Astrocyte (in vitro differentiated cells and primary cell): ENCODE data around the gene CD48. TPM values are rescaled to one million over a fixed set of nuclear protein-coding genes. Genes with fewer than 3 reads are reported as not detected.
A peak's percentile ranks its signal among the peaks of the same experiment; 100 is the strongest.

Source experiments
- DNase-seq: peaks from one replicate; pipeline ENCODE4 v3.0.0-alpha.2; 2010; ENCODE audit warnings: low read depth
- FAIRE-seq: peaks from 2 replicates; lab custom pipeline; 2011; peaks lifted over from hg19 to GRCh38; lab: Jason Lieb, UNC
- H2AFZ ChIP-seq: 2 replicates; pipeline ENCODE4 v1.6.0; 2012; ENCODE audit warnings: low read depth, low read length, inconsistent platforms
- H3K27ac ChIP-seq: 2 replicates; pipeline ENCODE4 v1.5.1; 2011; ENCODE audit warnings: low read depth, low read length, inconsistent platforms
- H3K27me3 ChIP-seq: 2 replicates; pipeline ENCODE4 v1.6.0; 2011; ENCODE audit warnings: low read length, inconsistent platforms; ENCODE audit not compliant: insufficient read depth
- H3K36me3 ChIP-seq: 2 replicates; pipeline ENCODE4 v1.5.1; 2011; ENCODE audit warnings: low read length, inconsistent platforms; ENCODE audit not compliant: insufficient read depth
- H3K4me1 ChIP-seq: 2 replicates; pipeline ENCODE4 v1.5.1; 2011; ENCODE audit warnings: low read length, inconsistent platforms; ENCODE audit not compliant: insufficient read depth
- H3K4me2 ChIP-seq: 2 replicates; pipeline ENCODE4 v1.6.0; 2012; ENCODE audit warnings: low read length, inconsistent platforms
- H3K4me3 ChIP-seq: 2 replicates; pipeline ENCODE4 v1.5.1; 2011; ENCODE audit warnings: low read depth, mild to moderate bottlenecking, low read length, inconsistent platforms; ENCODE audit not compliant: insufficient read depth
- H3K79me2 ChIP-seq: 2 replicates; pipeline ENCODE4 v1.6.0; 2012; ENCODE audit warnings: mild to moderate bottlenecking, low read length, inconsistent platforms; ENCODE audit not compliant: insufficient read depth
- H3K9ac ChIP-seq: 2 replicates; pipeline ENCODE4 v1.6.0; 2012; ENCODE audit warnings: mild to moderate bottlenecking, low read length, inconsistent platforms
- H3K9me3 ChIP-seq: 2 replicates; pipeline ENCODE4 v1.5.1; 2012; ENCODE audit warnings: low read depth, mild to moderate bottlenecking, low read length, inconsistent platforms; ENCODE audit not compliant: insufficient read depth
- H4K20me1 ChIP-seq: 2 replicates; pipeline ENCODE4 v1.6.0; 2012; ENCODE audit warnings: low read length, inconsistent platforms; ENCODE audit not compliant: insufficient read depth
- H3K27ac Mint-ChIP-seq: one replicate; pipeline ENCODE4 v1.8.0; 2021; ENCODE audit warnings: mild to moderate bottlenecking, mixed read lengths; ENCODE audit not compliant: unreplicated experiment
- H3K27me3 Mint-ChIP-seq: one replicate; pipeline ENCODE4 v1.8.0; 2021; ENCODE audit warnings: low read depth, mixed read lengths; ENCODE audit not compliant: unreplicated experiment
- H3K36me3 Mint-ChIP-seq: one replicate; pipeline ENCODE4 v1.8.0; 2021; ENCODE audit warnings: low read depth, mixed read lengths; ENCODE audit not compliant: unreplicated experiment
- H3K4me1 Mint-ChIP-seq: one replicate; pipeline ENCODE4 v1.8.0; 2021; ENCODE audit warnings: low read depth, mixed read lengths; ENCODE audit not compliant: unreplicated experiment
- H3K4me3 Mint-ChIP-seq: one replicate; pipeline ENCODE4 v1.8.0; 2021; ENCODE audit warnings: mild to moderate bottlenecking, moderate library complexity, mixed read lengths; ENCODE audit not compliant: unreplicated experiment
- H3K9me3 Mint-ChIP-seq: one replicate; pipeline ENCODE4 v1.8.0; 2021; ENCODE audit warnings: mild to moderate bottlenecking, mixed read lengths; ENCODE audit not compliant: unreplicated experiment
- EZH2 ChIP-seq: IDR thresholded peaks from 2 replicates; pipeline ENCODE4 v1.6.1; 2012; ENCODE audit warnings: mild to moderate bottlenecking, low read length, inconsistent platforms; ENCODE audit not compliant: insufficient read depth
- total RNA-seq: library from RNA; stranded (reverse); gene quantifications from 2 replicates; pipeline ENCODE4 v1.2.1, GENCODE V29; 2021
- TF ChIP-seq, protein P1 (sequence below): IDR thresholded peaks from 2 replicates; pipeline ENCODE4 v1.5.1; 2011; ENCODE audit warnings: low read depth, mild to moderate bottlenecking, inconsistent platforms, low read length, moderate library complexity; ENCODE audit not compliant: insufficient read depth

CD48 gene
- total RNA-seq, 1 donor from 2014 or later, result not detected

- H3K4me1 ChIP-seq, result no peaks in the 10 kb centered on the region
- Mint-ChIP-seq H3K4me3 (no peak overlapping the region), H3K9me3 (no peaks in the 10 kb centered on the region), H3K36me3 (no peaks in the 10 kb centered on the region), H3K4me1 (peaks cover 1% of the 10 kb centered on the region), H3K27me3 (peaks cover 3% of the 10 kb centered on the region), H3K27ac (no peak overlapping the region)
- no peaks in the 10 kb centered on the region for H3K79me2 ChIP-seq
- TF ChIP-seq, protein P1, sequence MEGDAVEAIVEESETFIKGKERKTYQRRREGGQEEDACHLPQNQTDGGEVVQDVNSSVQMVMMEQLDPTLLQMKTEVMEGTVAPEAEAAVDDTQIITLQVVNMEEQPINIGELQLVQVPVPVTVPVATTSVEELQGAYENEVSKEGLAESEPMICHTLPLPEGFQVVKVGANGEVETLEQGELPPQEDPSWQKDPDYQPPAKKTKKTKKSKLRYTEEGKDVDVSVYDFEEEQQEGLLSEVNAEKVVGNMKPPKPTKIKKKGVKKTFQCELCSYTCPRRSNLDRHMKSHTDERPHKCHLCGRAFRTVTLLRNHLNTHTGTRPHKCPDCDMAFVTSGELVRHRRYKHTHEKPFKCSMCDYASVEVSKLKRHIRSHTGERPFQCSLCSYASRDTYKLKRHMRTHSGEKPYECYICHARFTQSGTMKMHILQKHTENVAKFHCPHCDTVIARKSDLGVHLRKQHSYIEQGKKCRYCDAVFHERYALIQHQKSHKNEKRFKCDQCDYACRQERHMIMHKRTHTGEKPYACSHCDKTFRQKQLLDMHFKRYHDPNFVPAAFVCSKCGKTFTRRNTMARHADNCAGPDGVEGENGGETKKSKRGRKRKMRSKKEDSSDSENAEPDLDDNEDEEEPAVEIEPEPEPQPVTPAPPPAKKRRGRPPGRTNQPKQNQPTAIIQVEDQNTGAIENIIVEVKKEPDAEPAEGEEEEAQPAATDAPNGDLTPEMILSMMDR, result no peak
- no peak for TF ChIP-seq EZH2
- no peak overlapping the region for H3K9ac ChIP-seq
- H2AFZ ChIP-seq, result peak overlapping the region; percentile 14
- H3K36me3 ChIP-seq, result no peaks in the 10 kb centered on the region
- H3K9me3 ChIP-seq, result no peaks in the 10 kb centered on the region
- H3K27me3 ChIP-seq, result peaks cover 5% of the 10 kb centered on the region
- H3K4me3 ChIP-seq, result no peak overlapping the region
- no peaks in the 10 kb centered on the region for H4K20me1 ChIP-seq
- H3K4me2 ChIP-seq, result no peak overlapping the region
- FAIRE-seq (no peak), DNase-seq (no peak)
- H3K27ac ChIP-seq, result no peak overlapping the region
Observed at GRCh38 chr1:160727316-160727640, 15.7 kb upstream of the CD48 start.

GRCh38 chr1:160726498-160727315, 15.1 kb upstream of the CD48 start:
- Histone ChIP-seq H3K4me2 (no peak overlapping the region), H3K36me3 (no peaks in the 10 kb centered on the region), H2AFZ (peak overlapping the region; percentile 14), H3K9ac (no peak overlapping the region), H4K20me1 (no peaks in the 10 kb centered on the region), H3K27ac (no peak overlapping the region), H3K79me2 (no peaks in the 10 kb centered on the region), H3K27me3 (peaks cover 5% of the 10 kb centered on the region), H3K4me3 (no peak overlapping the region), H3K9me3 (no peaks in the 10 kb centered on the region), H3K4me1 (no peaks in the 10 kb centered on the region)
- Mint-ChIP-seq H3K27me3 (peaks cover 3% of the 10 kb centered on the region), H3K27ac (no peak overlapping the region), H3K9me3 (no peaks in the 10 kb centered on the region), H3K4me1 (peaks cover 1% of the 10 kb centered on the region), H3K4me3 (no peak overlapping the region), H3K36me3 (no peaks in the 10 kb centered on the region)
- FAIRE-seq, result no peak
- DNase-seq, result peak; percentile 20
- TF ChIP-seq, protein P1, result peak; percentile 58
- no peak for TF ChIP-seq EZH2

DNA sequence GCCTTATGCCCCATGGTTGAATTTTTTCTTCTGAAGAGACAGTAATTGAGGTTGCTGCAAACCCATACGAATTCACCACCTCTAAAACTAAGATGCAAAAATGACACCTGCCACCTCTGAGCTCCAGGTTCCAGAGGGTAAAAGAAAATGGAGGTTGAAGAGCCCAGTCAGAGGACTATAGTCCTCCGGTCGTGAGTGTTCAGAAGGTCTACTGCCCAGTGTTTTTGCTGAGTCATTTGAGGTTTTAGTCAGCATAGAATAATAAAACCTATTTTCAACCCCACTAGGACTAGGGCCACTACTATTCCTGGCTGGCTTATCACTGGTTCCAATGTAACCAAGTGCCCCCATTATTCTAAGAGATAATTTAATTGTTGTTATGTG, 14.5 kb upstream of the CD48 start:
- H4K20me1 ChIP-seq, result no peaks in the 10 kb centered on the region
- Mint-ChIP-seq H3K27ac (no peak overlapping the region), H3K27me3 (peaks cover 3% of the 10 kb centered on the region), H3K9me3 (no peaks in the 10 kb centered on the region), H3K36me3 (no peaks in the 10 kb centered on the region), H3K4me1 (peaks cover 1% of the 10 kb centered on the region), H3K4me3 (no peak overlapping the region)
- no peaks in the 10 kb centered on the region for H3K4me1 ChIP-seq
- H3K79me2 ChIP-seq, result no peaks in the 10 kb centered on the region
- no peak overlapping the region for H3K4me3 ChIP-seq
- no peak overlapping the region for H2AFZ ChIP-seq
- H3K4me2 ChIP-seq, result no peak overlapping the region
- no peak for TF ChIP-seq EZH2
- TF ChIP-seq, protein P1, result no peak
- H3K27ac ChIP-seq, result no peak overlapping the region
- no peak for FAIRE-seq
- no peak for DNase-seq
- no peak overlapping the region for H3K9ac ChIP-seq
- no peaks in the 10 kb centered on the region for H3K36me3 ChIP-seq
- peaks cover 5% of the 10 kb centered on the region for H3K27me3 ChIP-seq
- H3K9me3 ChIP-seq, result no peaks in the 10 kb centered on the region
